ENCODE measurements around the gene TMEM130.

GRCh38 chr7:98802088-98802780 is 67.6 kb downstream of the TMEM130 start:
- TF ChIP-seq EZH2 (IDR thresholded peaks at IDR 0.05; ENCODE audit: low read length) (no peak), CTCF (optimal IDR thresholded peaks at IDR 0.05 in 1 of 3, IDR thresholded peaks at IDR 0.05 in 1 of 3, conservative IDR thresholded peaks at IDR 0.05 in 1 of 3; ENCODE audit: extremely low read depth in 1 of 3, insufficient read depth in 2 of 3, low read length in 3 of 3) (no peak)
